SK-N-SH treated with all-trans-retinoic acid at 6 μM for 48 hours (cell line): ENCODE measurements around the gene IL24.
A peak's percentile ranks its signal among the peaks of the same experiment; 100 is the strongest.

Experiments used
- ATAC-seq: fragments of 200-7000 bp; cut with Tn5 transposase; 3 replicates; pipeline ENCODE4 v1.9.1; 2020; ENCODE audit warnings: mild to moderate bottlenecking, moderate library complexity
- ARNTL ChIP-seq: fragments of 450-650 bp; formaldehyde crosslinking; IDR thresholded peaks from 2 replicates; pipeline ENCODE4 v1.5.0; 2020; ENCODE audit warnings: low read depth, mild to moderate bottlenecking, moderate library complexity, borderline replicate concordance
- BACH2 ChIP-seq: fragments of 250-450 bp; sonication (Bioruptor Pico); IDR thresholded peaks from 2 replicates; pipeline ENCODE4 v1.9.0; 2021; ENCODE audit warnings: mild to moderate bottlenecking, borderline replicate concordance
- CREB5 ChIP-seq: fragments of 250-450 bp; sonication (Bioruptor Pico); IDR thresholded peaks from 2 replicates; pipeline ENCODE4 v1.5.1; 2020; ENCODE audit warnings: low read depth, mild to moderate bottlenecking, moderate library complexity
- CSDC2 ChIP-seq: fragments of 250-450 bp; sonication (Bioruptor Pico); IDR thresholded peaks from 2 replicates; pipeline ENCODE4 v1.5.0; 2020; ENCODE audit warnings: mild to moderate bottlenecking, moderate library complexity
- CSRNP3 ChIP-seq: fragments of 250-450 bp; sonication (Bioruptor Pico); IDR thresholded peaks from 2 replicates; pipeline ENCODE4 v1.5.1; 2021; ENCODE audit warnings: mild to moderate bottlenecking, moderate library complexity
- ESRRG ChIP-seq: fragments of 250-450 bp; sonication (Bioruptor Pico); IDR thresholded peaks from 2 replicates; pipeline ENCODE4 v1.6.1; 2021; ENCODE audit warnings: mild to moderate bottlenecking
- GLIS3 ChIP-seq: fragments of 250-450 bp; sonication (Bioruptor Pico); IDR thresholded peaks from 2 replicates; pipeline ENCODE4 v1.5.0; 2020; ENCODE audit warnings: mild to moderate bottlenecking, moderate library complexity
- ISL1 ChIP-seq: fragments of 250-450 bp; sonication (Bioruptor Pico); IDR thresholded peaks from 2 replicates; pipeline ENCODE4 v2.1.2; 2022; ENCODE audit warnings: mild to moderate bottlenecking, moderate library complexity
- OSR1 ChIP-seq: fragments of 250-450 bp; sonication (Bioruptor Pico); IDR thresholded peaks from 2 replicates; pipeline ENCODE4 v1.8.0; 2022; ENCODE audit warnings: moderate library complexity, mild to moderate bottlenecking, inconsistent platforms
- PATZ1 ChIP-seq: fragments of 250-450 bp; sonication (Bioruptor Pico); IDR thresholded peaks from 2 replicates; pipeline ENCODE4 v1.8.0; 2020; ENCODE audit warnings: mild to moderate bottlenecking, moderate library complexity, borderline replicate concordance
- POU6F1 ChIP-seq: fragments of 250-450 bp; sonication (Bioruptor Pico); IDR thresholded peaks from 2 replicates; pipeline ENCODE4 v1.8.0; 2021; ENCODE audit warnings: low read depth, mild to moderate bottlenecking, moderate library complexity, borderline replicate concordance
- PPARA ChIP-seq: fragments of 250-450 bp; sonication (Bioruptor Pico); IDR thresholded peaks from 2 replicates; pipeline ENCODE4 v1.5.0; 2020; ENCODE audit warnings: mild to moderate bottlenecking, borderline replicate concordance
- RARB ChIP-seq: fragments of 250-450 bp; sonication (Bioruptor Pico); IDR thresholded peaks from 2 replicates; pipeline ENCODE4 v1.8.0; 2021; ENCODE audit warnings: mild to moderate bottlenecking, moderate library complexity
- SNAI2 ChIP-seq: fragments of 250-450 bp; sonication (Bioruptor Pico); IDR thresholded peaks from 2 replicates; pipeline ENCODE4 v1.5.0; 2020; ENCODE audit warnings: mild to moderate bottlenecking, moderate library complexity
- TCF4 ChIP-seq: fragments of 250-450 bp; sonication (Bioruptor Pico); IDR thresholded peaks from 2 replicates; pipeline ENCODE4 v1.8.0; 2021; ENCODE audit warnings: mild to moderate bottlenecking, moderate library complexity, borderline replicate concordance
- ZC3H10 ChIP-seq: fragments of 250-450 bp; sonication (Bioruptor Pico); IDR thresholded peaks from 2 replicates; pipeline ENCODE4 v1.5.1; 2021; ENCODE audit warnings: mild to moderate bottlenecking, moderate library complexity
- ZNF70 ChIP-seq: fragments of 450-650 bp; formaldehyde crosslinking; IDR thresholded peaks from 2 replicates; pipeline ENCODE4 v1.5.0; 2020; ENCODE audit warnings: mild to moderate bottlenecking, moderate library complexity
- ZNF8 ChIP-seq: fragments of 450-650 bp; formaldehyde crosslinking; IDR thresholded peaks from 2 replicates; pipeline ENCODE4 v1.5.0; 2020; ENCODE audit warnings: mild to moderate bottlenecking, moderate library complexity
- TF ChIP-seq, protein P1 (sequence below): fragments of 250-450 bp; sonication (Bioruptor Pico); IDR thresholded peaks from 2 replicates; pipeline ENCODE4 v1.5.0; 2020; ENCODE audit warnings: mild to moderate bottlenecking, moderate library complexity

The IL24 gene

DNA sequence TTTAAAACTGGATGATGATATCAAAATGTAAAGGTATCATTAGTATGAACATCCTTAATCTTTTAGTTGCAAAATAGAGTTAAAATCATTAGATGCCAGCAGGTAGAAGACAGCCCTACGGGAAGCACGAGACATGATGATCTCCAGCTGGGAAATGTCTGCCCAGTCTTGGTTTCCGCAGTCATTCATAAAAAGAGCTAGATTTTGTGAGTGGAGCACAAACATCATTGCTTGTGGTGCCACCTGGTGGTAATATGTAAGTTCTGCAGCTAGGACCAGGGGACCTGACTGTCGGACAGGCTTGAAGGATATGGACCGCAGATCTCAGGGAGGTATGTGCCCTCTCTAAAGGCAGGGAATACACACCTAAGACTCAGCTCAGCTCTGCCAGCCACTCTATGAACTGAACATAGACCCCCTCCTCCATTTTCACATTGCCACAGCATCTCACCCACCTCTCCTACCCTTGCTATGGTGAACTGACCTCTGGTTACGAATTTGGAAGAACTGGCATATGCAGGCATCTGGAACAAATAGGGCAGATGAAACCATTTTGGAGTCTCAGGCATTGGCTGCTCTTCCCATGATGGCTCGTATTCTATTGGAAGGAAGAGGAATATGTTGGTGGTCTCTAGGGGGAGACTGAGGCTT lies 15.3 kb downstream of the IL24 start:
- no peak for TF ChIP-seq BACH2 (CRISPR knock-in tag)
- no peak for TF ChIP-seq GLIS3 (CRISPR knock-in tag)
- no peak for TF ChIP-seq CREB5 (CRISPR knock-in tag)
- no peak for TF ChIP-seq ARNTL (CRISPR knock-in tag)
- no peak for TF ChIP-seq ZNF8
- TF ChIP-seq ZC3H10 = no peak
- no peak for TF ChIP-seq TCF4 (CRISPR knock-in tag)
- TF ChIP-seq PATZ1 (CRISPR knock-in tag) = no peak
- no peak for TF ChIP-seq POU6F1 (CRISPR knock-in tag)
- TF ChIP-seq, protein P1, sequence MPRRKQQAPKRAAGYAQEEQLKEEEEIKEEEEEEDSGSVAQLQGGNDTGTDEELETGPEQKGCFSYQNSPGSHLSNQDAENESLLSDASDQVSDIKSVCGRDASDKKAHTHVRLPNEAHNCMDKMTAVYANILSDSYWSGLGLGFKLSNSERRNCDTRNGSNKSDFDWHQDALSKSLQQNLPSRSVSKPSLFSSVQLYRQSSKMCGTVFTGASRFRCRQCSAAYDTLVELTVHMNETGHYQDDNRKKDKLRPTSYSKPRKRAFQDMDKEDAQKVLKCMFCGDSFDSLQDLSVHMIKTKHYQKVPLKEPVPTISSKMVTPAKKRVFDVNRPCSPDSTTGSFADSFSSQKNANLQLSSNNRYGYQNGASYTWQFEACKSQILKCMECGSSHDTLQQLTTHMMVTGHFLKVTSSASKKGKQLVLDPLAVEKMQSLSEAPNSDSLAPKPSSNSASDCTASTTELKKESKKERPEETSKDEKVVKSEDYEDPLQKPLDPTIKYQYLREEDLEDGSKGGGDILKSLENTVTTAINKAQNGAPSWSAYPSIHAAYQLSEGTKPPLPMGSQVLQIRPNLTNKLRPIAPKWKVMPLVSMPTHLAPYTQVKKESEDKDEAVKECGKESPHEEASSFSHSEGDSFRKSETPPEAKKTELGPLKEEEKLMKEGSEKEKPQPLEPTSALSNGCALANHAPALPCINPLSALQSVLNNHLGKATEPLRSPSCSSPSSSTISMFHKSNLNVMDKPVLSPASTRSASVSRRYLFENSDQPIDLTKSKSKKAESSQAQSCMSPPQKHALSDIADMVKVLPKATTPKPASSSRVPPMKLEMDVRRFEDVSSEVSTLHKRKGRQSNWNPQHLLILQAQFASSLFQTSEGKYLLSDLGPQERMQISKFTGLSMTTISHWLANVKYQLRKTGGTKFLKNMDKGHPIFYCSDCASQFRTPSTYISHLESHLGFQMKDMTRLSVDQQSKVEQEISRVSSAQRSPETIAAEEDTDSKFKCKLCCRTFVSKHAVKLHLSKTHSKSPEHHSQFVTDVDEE (CRISPR knock-in tag) = no peak
- no peak for TF ChIP-seq OSR1 (CRISPR knock-in tag)
- TF ChIP-seq PPARA (CRISPR knock-in tag) = no peak
- no peak for TF ChIP-seq ESRRG (CRISPR knock-in tag)
- no peak for TF ChIP-seq RARB (CRISPR knock-in tag)
- no peak for TF ChIP-seq CSDC2 (CRISPR knock-in tag)
- no peak for TF ChIP-seq ZNF70 (CRISPR knock-in tag)
- no peak for TF ChIP-seq SNAI2 (CRISPR knock-in tag)
- TF ChIP-seq ISL1 (CRISPR knock-in tag) = no peak
- no peak for TF ChIP-seq CSRNP3
- ATAC-seq = peak; percentile 81

GRCh38 chr1:206913766-206914537 lies 16.7 kb downstream of the IL24 start:
- TF ChIP-seq PPARA (CRISPR knock-in tag) = no peak
- no peak for TF ChIP-seq ZC3H10
- no peak for TF ChIP-seq OSR1 (CRISPR knock-in tag)
- no peak for TF ChIP-seq SNAI2 (CRISPR knock-in tag)
- TF ChIP-seq ZNF8 = no peak
- no peak for TF ChIP-seq ESRRG (CRISPR knock-in tag)
- no peak for TF ChIP-seq TCF4 (CRISPR knock-in tag)
- no peak for TF ChIP-seq POU6F1 (CRISPR knock-in tag)
- TF ChIP-seq CSDC2 (CRISPR knock-in tag) = no peak
- TF ChIP-seq CSRNP3 = no peak
- ATAC-seq = no peak
